Ishikawa (cell line): Measurements from ENCODE around the gene PLK3.

ENCODE experiments used
- CREB1 ChIP-seq: IDR thresholded peaks from 2 replicates; pipeline ENCODE4 v1.6.1; 2012; ENCODE audit warnings: low read depth
- MAX ChIP-seq: IDR thresholded peaks from 2 replicates; pipeline ENCODE4 v1.6.1; 2012
- RAD21 ChIP-seq: IDR thresholded peaks from 2 replicates; pipeline ENCODE4 v1.6.1; 2012; ENCODE audit warnings: low read depth

DNA sequence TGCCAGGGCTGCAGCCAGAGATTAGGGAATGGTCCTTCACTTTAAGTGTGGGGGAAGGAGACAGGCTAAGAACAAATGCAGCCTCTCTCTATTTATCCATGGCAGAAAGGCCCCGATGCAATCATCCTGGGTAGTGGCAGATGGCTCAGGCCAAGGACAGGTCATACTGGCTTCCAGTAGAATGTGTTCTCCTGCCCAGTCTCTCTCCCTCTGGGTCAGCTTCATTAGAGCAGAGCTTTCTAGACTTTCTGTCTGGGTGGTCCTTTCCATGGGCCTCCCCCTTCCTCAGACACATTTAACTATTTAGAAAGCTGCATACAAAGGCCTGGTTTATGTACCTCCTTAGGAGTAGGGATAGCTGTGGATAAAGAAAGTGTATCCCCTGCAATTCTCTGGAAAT lies 47.7 kb downstream of the PLK3 start:
- no peak for TF ChIP-seq RAD21
- TF ChIP-seq MAX: no peak
- TF ChIP-seq CREB1: no peak
